Stimulated activated CD4-positive, alpha-beta T cell treated with anti-CD3 and anti-CD28 coated beads, Interleukin-2, amount 100 ng/mL, for 4 hours (primary cell): ENCODE measurements around the gene LRRC7.
"Not testable (repeated sequence)": the region's sequence is repeated elsewhere in the genome, so short reads cannot be mapped to it uniquely, and the experiment has no call there.

ENCODE experiments used
- DNase-seq: peaks from one replicate; pipeline ENCODE4 v3.0.0-alpha.2; 2020; ENCODE audit warnings: low read depth

Gene LRRC7

DNA sequence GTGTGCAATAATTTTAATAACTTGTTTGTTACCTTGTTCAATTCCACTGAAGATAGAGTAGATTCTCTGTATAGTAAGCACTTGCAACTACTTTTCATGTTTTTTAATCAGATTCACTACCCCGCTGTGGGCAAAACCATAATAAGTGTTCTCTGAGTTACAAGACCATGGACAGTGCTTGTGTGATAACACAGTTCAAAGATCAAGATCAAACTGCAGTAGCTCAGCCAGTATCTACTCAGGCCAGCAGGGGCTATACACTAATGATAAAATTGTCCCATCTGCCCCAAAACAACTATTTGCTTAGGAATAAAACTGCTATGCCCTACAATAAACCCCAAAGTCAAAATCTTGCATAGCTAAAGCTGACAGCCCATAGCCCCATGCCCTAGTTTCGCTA is 129.6 kb downstream of the LRRC7 start:
- no peak for DNase-seq

- DNase-seq = no peak
Measured at GRCh38 chr1:69700770-69701169, 133.0 kb downstream of the LRRC7 start.

DNA sequence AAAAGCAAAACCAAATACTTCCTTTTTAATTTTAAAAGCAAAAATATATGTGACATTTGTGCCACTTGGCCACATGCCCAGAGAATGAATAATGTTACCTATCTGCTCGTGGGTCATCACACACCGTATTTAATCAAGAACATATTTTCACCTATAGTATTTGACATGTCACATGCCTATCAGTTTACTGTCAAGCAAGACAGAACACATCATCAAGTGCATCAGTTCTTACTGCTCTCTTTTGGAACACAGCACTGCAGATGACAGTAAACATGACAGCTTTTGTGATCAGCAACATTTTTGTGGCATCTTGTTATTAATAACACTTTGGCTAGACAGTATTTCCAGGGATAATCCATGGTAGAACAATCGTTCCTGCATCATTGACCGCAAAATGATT is 134.4 kb downstream of the LRRC7 start:
- no peak for DNase-seq

DNA sequence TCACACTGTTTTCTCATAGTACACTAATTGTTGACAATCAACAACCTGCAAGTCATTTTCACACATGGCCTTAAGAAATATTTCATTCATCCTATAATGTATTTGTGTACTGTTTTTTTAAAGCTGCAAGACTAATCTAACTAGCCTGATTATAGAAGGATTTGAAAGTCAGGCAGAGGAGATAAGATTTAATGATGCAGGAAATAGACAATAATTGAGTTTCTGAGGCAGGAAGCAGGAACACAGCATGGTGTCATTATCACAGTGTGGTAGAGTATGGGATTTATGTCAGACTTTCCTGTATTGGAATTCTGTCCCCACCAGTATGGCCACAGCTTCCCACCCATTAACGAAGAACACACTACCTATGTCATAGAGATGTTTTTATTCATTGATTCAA is 138.8 kb downstream of the LRRC7 start:
- no peak for DNase-seq

DNA sequence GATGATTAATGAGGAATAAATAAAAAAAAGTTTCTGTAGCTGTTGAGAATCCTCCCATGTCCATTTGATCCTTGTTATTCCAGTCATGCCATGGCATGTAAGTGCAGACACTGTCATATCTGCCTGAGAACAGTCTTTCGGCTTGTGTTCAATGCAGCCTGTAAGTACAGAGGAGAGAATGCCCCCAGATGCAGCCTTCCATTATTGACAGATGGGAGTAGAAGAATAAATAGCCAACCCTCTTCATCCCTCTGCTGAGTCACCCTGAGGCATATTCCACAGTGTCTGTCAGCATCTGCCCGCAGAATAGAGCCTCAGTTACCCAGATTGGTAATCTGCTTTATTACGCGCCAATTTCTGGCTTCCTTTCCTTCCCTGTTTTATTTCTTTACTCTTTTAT is 139.4 kb downstream of the LRRC7 start:
- DNase-seq = no peak

GRCh38 chr1:69710484-69711189 is 142.9 kb downstream of the LRRC7 start:
- no peak for DNase-seq

GRCh38 chr1:69711190-69711930 is 143.6 kb downstream of the LRRC7 start:
- no peak for DNase-seq

DNA sequence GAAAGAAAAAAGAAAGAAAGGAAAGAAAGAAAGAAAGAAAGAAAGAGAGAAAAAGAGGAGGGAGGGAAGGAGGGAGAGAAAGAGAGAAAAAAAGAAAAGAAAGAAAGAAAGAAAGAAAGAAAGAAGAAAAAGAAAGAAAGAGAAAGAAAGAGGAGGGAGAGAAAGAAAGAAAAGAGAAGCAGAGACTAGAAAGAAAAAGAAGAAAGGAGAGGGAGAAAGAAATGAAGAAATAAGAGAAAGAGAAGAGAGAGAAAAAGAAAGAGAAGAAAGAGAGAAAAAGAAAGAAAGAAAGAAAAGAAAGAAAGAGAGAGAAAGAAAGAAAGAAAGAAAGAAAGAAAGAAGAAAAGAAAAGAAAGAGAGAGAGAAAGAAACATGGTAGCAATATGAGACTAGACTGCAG is 150.1 kb downstream of the LRRC7 start:
- not testable (repeated sequence) for DNase-seq

DNA sequence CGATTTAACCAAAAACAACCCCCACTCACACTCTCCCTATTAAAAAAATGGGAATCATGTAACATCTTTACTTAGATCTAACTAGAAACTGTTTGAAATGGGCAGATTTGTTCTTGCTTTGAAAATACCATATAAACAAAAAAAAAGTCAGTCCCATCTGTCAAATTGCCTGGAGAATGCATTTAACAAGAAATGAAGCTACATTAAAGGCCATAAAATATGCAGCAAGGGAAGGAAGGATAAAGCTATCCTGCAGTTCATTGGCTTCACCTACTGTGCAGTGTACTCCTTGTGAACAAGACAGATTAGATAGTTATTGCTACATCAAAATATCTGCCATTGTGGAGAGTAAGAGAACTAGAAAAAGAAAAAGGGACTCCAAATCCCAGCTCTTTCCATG is 160.5 kb downstream of the LRRC7 start:
- DNase-seq = no peak

GRCh38 chr1:69733061-69733460 is 165.3 kb downstream of the LRRC7 start:
- DNase-seq = no peak

- DNase-seq = no peak
Measured at GRCh38 chr1:69737527-69738185, 169.9 kb downstream of the LRRC7 start.

- DNase-seq = no peak
Measured at GRCh38 chr1:69738458-69739250, 170.9 kb downstream of the LRRC7 start.

DNA sequence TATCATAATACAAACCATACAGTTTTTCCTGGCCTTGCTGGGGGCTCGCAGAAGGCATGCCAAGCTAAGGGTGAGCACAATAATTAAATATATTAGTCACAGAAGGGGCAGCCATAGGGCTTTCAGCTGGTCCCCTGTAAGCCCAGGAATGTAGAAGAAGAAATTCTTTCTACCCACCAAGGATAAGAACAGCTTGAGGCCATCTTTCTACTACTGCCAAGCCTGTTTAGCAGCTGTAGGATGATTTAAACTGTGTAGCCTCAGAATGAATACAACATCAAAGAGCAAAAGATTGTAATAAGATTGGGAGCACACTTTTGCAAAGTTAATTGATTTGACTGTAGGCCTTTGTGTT is 171.5 kb downstream of the LRRC7 start:
- DNase-seq = no peak

DNA sequence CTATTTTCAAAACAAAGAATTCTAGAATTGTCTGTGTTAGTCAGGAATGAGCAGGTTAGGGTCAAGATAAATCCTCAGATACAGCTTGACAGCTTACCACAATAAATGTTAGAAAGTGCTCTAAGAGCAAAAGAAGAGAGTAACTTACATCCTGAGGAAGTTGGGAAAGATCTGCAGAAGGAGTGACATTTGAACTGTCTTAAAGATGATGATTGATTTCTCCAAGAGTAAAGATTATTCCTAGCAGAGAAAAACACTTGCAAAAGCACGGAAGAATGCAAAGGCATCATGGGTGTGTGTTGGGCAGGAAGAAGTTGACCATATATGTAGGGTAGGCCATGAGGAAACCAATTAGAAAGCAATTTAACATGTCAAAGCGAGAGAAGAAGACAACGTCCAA is 175.4 kb downstream of the LRRC7 start:
- no peak for DNase-seq

- DNase-seq = no peak
Measured at GRCh38 chr1:69744381-69744780, 176.7 kb downstream of the LRRC7 start.

DNA sequence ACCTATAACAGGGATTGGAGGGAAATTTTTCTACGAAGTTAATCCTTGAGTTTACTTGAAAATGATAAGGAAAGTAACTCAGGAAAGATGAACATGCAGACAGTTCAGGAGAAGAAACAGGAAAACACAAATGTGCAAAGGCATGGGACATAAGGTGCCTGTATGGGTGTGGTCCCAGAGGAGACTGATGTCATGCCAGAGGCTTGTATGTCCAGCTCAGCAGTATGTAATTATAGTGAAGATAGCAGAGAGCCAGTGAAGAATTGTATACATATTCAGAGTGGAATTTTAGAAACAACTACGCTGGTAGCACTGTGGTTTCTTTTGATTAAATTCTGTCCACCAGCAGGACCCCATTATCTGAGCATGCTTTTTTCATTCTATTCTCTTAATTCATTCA is 179.5 kb downstream of the LRRC7 start:
- DNase-seq = no peak

- DNase-seq = no peak
Measured at GRCh38 chr1:69750638-69751037, 182.9 kb downstream of the LRRC7 start.

GRCh38 chr1:69752831-69753230 is 185.1 kb downstream of the LRRC7 start:
- no peak for DNase-seq

DNA sequence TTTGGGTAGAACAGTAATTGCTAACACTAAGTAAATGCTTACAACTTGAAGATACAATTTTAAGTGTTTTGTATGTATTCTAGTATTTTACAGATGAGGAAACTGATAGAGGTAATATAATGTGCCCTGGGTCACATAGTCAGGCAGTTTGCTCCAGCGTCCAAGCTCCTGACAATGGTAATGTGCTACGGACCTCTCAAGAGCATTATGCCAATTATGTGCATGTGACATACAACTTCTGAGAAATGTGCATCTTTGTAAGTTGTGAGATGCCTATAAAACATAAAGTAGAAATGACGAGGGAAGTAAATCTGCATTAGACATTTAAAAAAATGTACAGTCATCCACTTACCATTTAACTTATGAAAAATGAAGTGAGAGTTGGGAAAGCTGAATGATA is 186.8 kb downstream of the LRRC7 start:
- no peak for DNase-seq

GRCh38 chr1:69755647-69756046 is 187.9 kb downstream of the LRRC7 start:
- DNase-seq = no peak

GRCh38 chr1:69765951-69766350 is 198.2 kb downstream of the LRRC7 start:
- DNase-seq = no peak

DNA sequence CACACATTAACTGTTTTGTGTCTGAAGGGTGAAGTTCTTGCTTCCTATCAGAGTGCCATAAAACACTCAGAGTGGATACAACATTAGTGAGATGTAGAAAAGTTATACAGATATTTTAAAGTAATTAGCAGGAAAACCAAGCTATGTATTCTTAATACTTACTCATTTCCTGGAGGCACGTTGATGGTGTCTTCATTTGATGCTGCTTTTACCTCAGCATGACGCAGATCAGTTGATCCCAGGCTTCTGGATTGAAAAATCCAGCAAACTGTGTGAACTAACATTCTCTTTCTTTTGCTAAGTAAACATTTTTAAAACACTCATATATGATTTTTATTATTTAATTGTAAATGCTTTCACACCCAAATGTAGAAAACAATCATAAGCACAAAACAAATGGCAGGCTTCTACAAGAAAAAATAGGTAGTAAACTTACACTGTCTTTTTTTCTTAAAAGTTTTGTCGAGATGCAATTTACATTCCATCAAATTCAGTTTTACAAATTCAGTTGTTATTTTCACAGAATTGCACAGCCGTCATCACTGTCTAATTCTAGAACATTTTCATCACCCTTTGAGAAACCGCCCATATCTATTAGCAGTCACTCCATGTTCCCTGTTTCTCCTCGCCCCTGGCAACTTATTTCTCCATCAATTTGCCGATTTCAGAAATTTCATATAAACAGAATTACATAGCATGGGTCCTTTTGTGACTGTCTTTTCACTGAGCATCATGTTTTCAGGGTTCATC is 198.9 kb downstream of the LRRC7 start:
- DNase-seq = no peak
